Natural killer cell (primary cell): Measurements from ENCODE around the gene UTP11. TPM values are rescaled to one million over a fixed set of nuclear protein-coding genes. Genes with fewer than 3 reads are reported as not detected.

ENCODE experiments used
- ATAC-seq, 3 donors: fragments of 150-1000 bp in 2 of 3; fragments of 200-7000 bp in 1 of 3; cut with Tn5 transposase; 1 replicate in 1 of 3; 2 replicates in 2 of 3; pipeline ENCODE4 v1.10.0; 2021; ENCODE audit warnings: mild to moderate bottlenecking in 2 of 3, moderate library complexity in 2 of 3
- DNase-seq, 2 donors: peaks; one replicate each; pipeline versions ENCODE4 v3.0.0 to v3.0.0-alpha.2; 2013 to 2021; ENCODE audit warnings: mixed read lengths in 1 of 2
- H3K27ac ChIP-seq: one replicate; pipeline ENCODE4 v1.5.1; 2013; ENCODE audit warnings: mild to moderate bottlenecking, low read length
- H3K27me3 ChIP-seq: one replicate; pipeline ENCODE4 v1.6.1; 2013; ENCODE audit warnings: low read length; ENCODE audit not compliant: control insufficient read depth, insufficient read depth
- H3K36me3 ChIP-seq: one replicate; pipeline ENCODE4 v1.6.1; 2013; ENCODE audit warnings: low read length; ENCODE audit not compliant: control insufficient read depth, insufficient read depth
- H3K4me1 ChIP-seq: one replicate; pipeline ENCODE4 v1.6.1; 2013; ENCODE audit warnings: low read length; ENCODE audit not compliant: control insufficient read depth, insufficient read depth
- H3K4me3 ChIP-seq: one replicate; pipeline ENCODE4 v1.5.1; 2013; ENCODE audit warnings: low read length
- H3K9me3 ChIP-seq: one replicate; pipeline ENCODE4 v1.6.1; 2013; ENCODE audit warnings: low read length; ENCODE audit not compliant: control insufficient read depth, insufficient read depth
- H3K27ac Mint-ChIP-seq, 2 donors: one replicate each; pipeline ENCODE4 v1.8.0; 2022; ENCODE audit warnings: mild to moderate bottlenecking in 2 of 2, mixed read lengths in 2 of 2, moderate library complexity in 1 of 2
- H3K27me3 Mint-ChIP-seq, 2 donors: one replicate each; pipeline ENCODE4 v1.8.0; 2022; ENCODE audit warnings: low read depth in 2 of 2, mixed read lengths in 2 of 2
- H3K36me3 Mint-ChIP-seq: one replicate; pipeline ENCODE4 v1.8.0; 2022; ENCODE audit warnings: mixed read lengths
- H3K4me1 Mint-ChIP-seq, 2 donors: one replicate each; pipeline ENCODE4 v1.8.0; 2022; ENCODE audit warnings: mixed read lengths in 2 of 2
- H3K4me3 Mint-ChIP-seq: one replicate; pipeline ENCODE4 v1.8.0; 2022; ENCODE audit warnings: mild to moderate bottlenecking, moderate library complexity, mixed read lengths
- H3K9me3 Mint-ChIP-seq, 2 donors: one replicate each; pipeline ENCODE4 v1.8.0; 2022; ENCODE audit warnings: mixed read lengths in 2 of 2
- WGBS: methylation state at CpG from one replicate; pipeline ENCODE4 v1.1.7; 2013; ENCODE audit warnings: missing lambda C conversion rate; ENCODE audit not compliant: insufficient coverage; 5-methylcytosine and 5-hydroxymethylcytosine counted together
- intact Hi-C: fragments of 100-400 bp; cut with micrococcal nuclease; formaldehyde crosslinking; loops from one replicate; pipeline ENCODE4 v1.14.2; 2022
- total RNA-seq, 4 donors: library from RNA; stranded (reverse); fragments of 120-200 nt in 1 of 4; gene quantifications; one replicate each; pipeline versions ENCODE4 v1.2.3 to v1.2.4, GENCODE V29; 2013 to 2022
- TF ChIP-seq, protein P1 (sequence below): fragments of 200-600 bp; IDR thresholded peaks from one replicate; pipeline ENCODE4 v1.8.0; 2022; ENCODE audit warnings: antibody characterized with exemption

UTP11 gene
- total RNA-seq, 3 donors from 2014 or later (not counting 1 experiment from before 2014, with no cell fraction given), result 13.4 to 20.7 (median 19.2) TPM

DNA sequence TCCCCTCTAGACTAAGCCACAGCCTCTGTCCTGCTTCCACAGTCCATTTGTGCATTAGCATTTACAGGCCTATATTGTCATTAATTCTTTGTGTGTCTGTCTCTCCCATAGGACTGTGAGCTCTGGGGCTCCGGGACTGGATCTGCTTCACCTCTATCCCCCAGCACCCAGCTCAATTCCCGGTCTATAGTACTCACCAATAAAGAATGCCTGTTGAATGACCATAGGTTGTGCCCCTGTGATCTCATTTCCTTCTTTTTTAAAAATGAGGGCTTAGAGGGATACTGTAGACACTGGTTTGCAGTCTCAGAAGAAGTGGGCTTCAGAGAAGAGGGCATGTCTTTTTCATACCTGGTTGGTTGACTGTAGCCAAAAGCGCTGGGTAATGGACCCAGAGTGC, 42.9 kb downstream of the UTP11 start:
- ATAC-seq (no peak), DNase-seq (no peak)
- Histone ChIP-seq H3K36me3 (no peaks in the 10 kb centered on the region), H3K27me3 (no peaks in the 10 kb centered on the region), H3K27ac (no peak overlapping the region), H3K9me3 (no peaks in the 10 kb centered on the region), H3K4me1 (peaks cover 6% of the 10 kb centered on the region), H3K4me3 (no peak overlapping the region)
- TF ChIP-seq, protein P1, sequence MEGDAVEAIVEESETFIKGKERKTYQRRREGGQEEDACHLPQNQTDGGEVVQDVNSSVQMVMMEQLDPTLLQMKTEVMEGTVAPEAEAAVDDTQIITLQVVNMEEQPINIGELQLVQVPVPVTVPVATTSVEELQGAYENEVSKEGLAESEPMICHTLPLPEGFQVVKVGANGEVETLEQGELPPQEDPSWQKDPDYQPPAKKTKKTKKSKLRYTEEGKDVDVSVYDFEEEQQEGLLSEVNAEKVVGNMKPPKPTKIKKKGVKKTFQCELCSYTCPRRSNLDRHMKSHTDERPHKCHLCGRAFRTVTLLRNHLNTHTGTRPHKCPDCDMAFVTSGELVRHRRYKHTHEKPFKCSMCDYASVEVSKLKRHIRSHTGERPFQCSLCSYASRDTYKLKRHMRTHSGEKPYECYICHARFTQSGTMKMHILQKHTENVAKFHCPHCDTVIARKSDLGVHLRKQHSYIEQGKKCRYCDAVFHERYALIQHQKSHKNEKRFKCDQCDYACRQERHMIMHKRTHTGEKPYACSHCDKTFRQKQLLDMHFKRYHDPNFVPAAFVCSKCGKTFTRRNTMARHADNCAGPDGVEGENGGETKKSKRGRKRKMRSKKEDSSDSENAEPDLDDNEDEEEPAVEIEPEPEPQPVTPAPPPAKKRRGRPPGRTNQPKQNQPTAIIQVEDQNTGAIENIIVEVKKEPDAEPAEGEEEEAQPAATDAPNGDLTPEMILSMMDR, result no peak
- WGBS, result 94% methylated on average over 3 of the region's 3 CpGs
- Mint-ChIP-seq H3K36me3 (no peaks in the 10 kb centered on the region), H3K4me1 (peaks cover 8 to 14% of the 10 kb centered on the region in 2 donors), H3K27ac (no peak overlapping the region), H3K9me3 (no peaks in the 10 kb centered on the region), H3K4me3 (no peak overlapping the region), H3K27me3 (peaks cover 10 to 18% of the 10 kb centered on the region in 2 donors)
- intact Hi-C loops, result no loop called here

DNA sequence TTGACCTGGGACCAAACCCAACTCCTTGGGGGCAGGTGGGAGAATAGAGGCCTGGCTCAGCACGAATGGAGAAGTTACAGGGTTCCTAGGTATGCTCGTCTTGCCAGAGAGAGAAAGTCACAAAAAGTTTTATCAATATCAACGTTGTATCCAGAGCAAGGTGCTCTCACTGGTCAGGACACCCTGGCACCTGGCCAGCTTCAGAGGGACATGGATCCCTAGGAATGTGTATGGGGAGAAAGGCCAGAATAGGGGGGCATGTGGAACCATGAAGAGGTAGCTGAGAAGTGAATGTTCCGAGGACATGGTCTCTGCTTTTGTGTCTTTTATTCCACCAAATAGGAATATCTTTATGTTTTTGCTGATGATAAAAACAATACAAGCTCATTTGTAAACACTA, 43.4 kb downstream of the UTP11 start:
- intact Hi-C loops, result no loop called here
- ATAC-seq (no peak), DNase-seq (no peak)
- Mint-ChIP-seq H3K9me3 (no peaks in the 10 kb centered on the region), H3K36me3 (no peaks in the 10 kb centered on the region), H3K27me3 (peaks cover 10 to 17% of the 10 kb centered on the region in 2 donors), H3K4me1 (peaks cover 8 to 14% of the 10 kb centered on the region in 2 donors), H3K27ac (no peak overlapping the region), H3K4me3 (no peak overlapping the region)
- Histone ChIP-seq H3K9me3 (no peaks in the 10 kb centered on the region), H3K4me3 (no peak overlapping the region), H3K4me1 (peaks cover 6% of the 10 kb centered on the region), H3K36me3 (no peaks in the 10 kb centered on the region), H3K27me3 (no peaks in the 10 kb centered on the region), H3K27ac (no peak overlapping the region)
- 80% methylated on average over 3 of the region's 4 CpGs for WGBS
- TF ChIP-seq, protein P1, result no peak

DNA sequence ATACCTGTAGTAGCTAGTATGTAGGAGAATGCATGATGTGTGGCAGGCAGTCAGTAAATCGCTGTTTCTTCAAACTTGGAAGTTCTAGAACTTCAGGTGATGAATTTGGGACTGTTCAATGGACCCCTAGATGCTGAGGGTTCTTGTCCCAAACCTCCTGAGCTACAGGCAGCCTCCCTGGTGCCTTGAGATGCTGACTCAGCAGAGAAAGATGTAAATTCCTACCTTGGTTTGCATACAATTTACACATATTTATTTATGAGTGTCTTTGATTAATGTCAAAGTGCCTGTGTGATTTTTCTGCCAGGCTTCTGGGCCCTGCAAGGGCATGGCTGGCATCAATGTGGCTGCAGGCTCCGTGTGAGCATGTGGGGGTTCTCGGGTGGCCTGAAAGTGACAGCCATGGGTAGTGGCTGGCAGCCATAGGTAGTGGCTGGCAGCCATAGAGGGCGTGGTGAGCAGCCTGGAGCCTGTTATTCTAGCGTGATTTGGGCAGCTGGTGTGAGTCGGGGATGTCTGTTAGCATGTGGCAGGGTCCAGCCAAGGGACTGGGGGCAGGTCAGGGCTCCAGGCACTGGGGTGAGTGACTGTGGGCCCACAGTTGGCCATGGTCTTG, 47.2 kb downstream of the UTP11 start:
- Histone ChIP-seq H3K9me3 (no peaks in the 10 kb centered on the region), H3K27ac (no peak overlapping the region), H3K4me3 (no peak overlapping the region), H3K36me3 (no peaks in the 10 kb centered on the region), H3K27me3 (no peaks in the 10 kb centered on the region), H3K4me1 (no peaks in the 10 kb centered on the region)
- intact Hi-C loops, result no loop called here
- H3K4me3 Mint-ChIP-seq, result no peak overlapping the region
- ATAC-seq (no peak), DNase-seq (no peak)
- TF ChIP-seq, protein P1, result no peak
- no peaks in the 10 kb centered on the region for H3K4me1 Mint-ChIP-seq
- no peaks in the 10 kb centered on the region for H3K9me3 Mint-ChIP-seq
- 88% methylated on average over 6 of the region's 6 CpGs for WGBS
- no peak overlapping the region for H3K27ac Mint-ChIP-seq
- H3K36me3 Mint-ChIP-seq, result no peaks in the 10 kb centered on the region
- peaks cover 10 to 12% of the 10 kb centered on the region in 2 donors for H3K27me3 Mint-ChIP-seq

DNA sequence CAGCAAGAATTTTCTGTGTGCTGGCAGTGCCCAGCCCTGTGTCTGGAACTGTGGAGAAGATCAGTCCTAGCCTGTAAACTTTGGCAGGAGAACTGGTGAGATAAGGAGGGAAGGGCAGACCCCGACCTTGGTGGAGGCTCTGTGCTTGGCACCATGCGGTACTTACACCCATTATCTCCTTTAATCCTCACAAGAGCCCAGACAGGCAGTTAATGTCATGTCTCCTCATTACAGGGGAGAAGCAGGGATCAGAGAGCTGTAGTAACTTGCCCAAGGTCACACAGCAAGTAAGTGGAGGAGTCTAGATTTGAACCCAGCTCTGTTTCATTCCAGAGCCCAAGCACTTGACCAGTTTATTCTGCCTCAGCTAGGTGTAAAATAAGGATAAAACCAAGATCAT, 48.0 kb downstream of the UTP11 start:
- 70% methylated on average over 2 of the region's 2 CpGs for WGBS
- ATAC-seq (no peak), DNase-seq (no peak)
- Histone ChIP-seq H3K4me3 (no peak overlapping the region), H3K36me3 (no peaks in the 10 kb centered on the region), H3K27ac (no peak overlapping the region), H3K4me1 (no peaks in the 10 kb centered on the region), H3K9me3 (no peaks in the 10 kb centered on the region), H3K27me3 (no peaks in the 10 kb centered on the region)
- H3K27ac Mint-ChIP-seq, result no peak overlapping the region
- TF ChIP-seq, protein P1, result no peak
- peaks cover 3 to 9% of the 10 kb centered on the region in 2 donors for H3K27me3 Mint-ChIP-seq
- H3K4me1 Mint-ChIP-seq, result no peaks in the 10 kb centered on the region
- no peaks in the 10 kb centered on the region for H3K36me3 Mint-ChIP-seq
- H3K9me3 Mint-ChIP-seq, result no peaks in the 10 kb centered on the region
- H3K4me3 Mint-ChIP-seq, result no peak overlapping the region
- intact Hi-C loops, result no loop called here
